Endothelial cell of umbilical vein (primary cell): ENCODE data around the gene NIPA2. TPM values are rescaled to one million over a fixed set of nuclear protein-coding genes. Genes with fewer than 3 reads are reported as not detected.

Experiments used
- BruUV-seq: library from RNA; stranded (reverse); fragments of 400-500 nt; replicated peaks from 2 replicates; lab custom pipeline; 2021; lab: Mats Ljungman, UMichigan
- CTCF ChIA-PET: fragments of 300-600, 350-600 bp; sonication (Branson Sonifier 250); formaldehyde crosslinking; loops from one replicate; lab custom pipeline; 2021; ENCODE audit warnings: antibody characterized with exemption, inconsistent platforms; lab: Charles Lee
- POLR2A ChIA-PET: fragments of 300-600, 350-600 bp; sonication (Branson Sonifier 250); formaldehyde crosslinking; loops from one replicate; lab custom pipeline; 2021; ENCODE audit warnings: antibody characterized with exemption, inconsistent platforms; lab: Charles Lee
- DNase-seq: peaks from one replicate; pipeline ENCODE4 v3.0.0-alpha.2; 2011; ENCODE audit warnings: low read depth, low spot score
- FAIRE-seq: peaks from 2 replicates; lab custom pipeline; 2011; peaks lifted over from hg19 to GRCh38; lab: Jason Lieb, UNC
- H2AFZ ChIP-seq: 2 replicates; pipeline ENCODE4 v1.6.0; 2012; ENCODE audit warnings: low read depth, low read length, control low read depth, inconsistent platforms
- H3K27ac ChIP-seq: 2 replicates; pipeline ENCODE4 v1.5.1; 2011; ENCODE audit warnings: low read depth, mild to moderate bottlenecking, control low read depth, low read length, moderate library complexity; ENCODE audit not compliant: insufficient read depth
- H3K27me3 ChIP-seq, 2 experiments: 2 replicates each; pipeline versions ENCODE4 v1.6.0 to v1.6.1; 2011; ENCODE audit warnings: low read length in 2 of 2, mixed read lengths in 1 of 2; ENCODE audit not compliant: control insufficient read depth in 2 of 2, insufficient read depth in 2 of 2
- H3K36me3 ChIP-seq, 2 experiments: 2 replicates in 1 of 2; 3 replicates in 1 of 2; pipeline ENCODE4 v1.5.1; 2011; ENCODE audit warnings: low read length in 2 of 2, mild to moderate bottlenecking in 1 of 2, moderate library complexity in 1 of 2; ENCODE audit not compliant: control insufficient read depth in 2 of 2, insufficient read depth in 2 of 2; ENCODE audit errors: extremely low read depth in 1 of 2
- H3K4me1 ChIP-seq: 3 replicates; pipeline ENCODE4 v1.5.1; 2011; ENCODE audit warnings: mild to moderate bottlenecking, low read length; ENCODE audit not compliant: control insufficient read depth, insufficient read depth; ENCODE audit errors: extremely low read depth
- H3K4me2 ChIP-seq: 2 replicates; pipeline ENCODE4 v1.6.1; 2011; ENCODE audit warnings: low read length, control low read depth, mixed read lengths; ENCODE audit not compliant: insufficient read depth
- H3K4me3 ChIP-seq, 3 experiments: fragments of 200-600 bp in 1 of 3; sonication (generic), shearing (Covaris generic) in 1 of 3; replicated peaks in 1 of 3; 2 replicates each; pipeline ENCODE4 v1.5.1; 2011 to 2016; ENCODE audit warnings: control low read depth in 3 of 3, low read length in 3 of 3, mild to moderate bottlenecking in 2 of 3, inconsistent platforms in 1 of 3, low read depth in 1 of 3, moderate library complexity in 1 of 3; ENCODE audit not compliant: insufficient read depth in 1 of 3
- H3K79me2 ChIP-seq: 2 replicates; pipeline ENCODE4 v1.6.0; 2012; ENCODE audit warnings: low read length, inconsistent platforms; ENCODE audit not compliant: control insufficient read depth, insufficient read depth
- H3K9ac ChIP-seq: replicated peaks from 2 replicates; pipeline ENCODE3; 2011; ENCODE audit warnings: low read length, control low read depth; ENCODE audit not compliant: insufficient read depth; ENCODE audit errors: extremely low read depth
- H3K9me1 ChIP-seq: replicated peaks from 3 replicates; pipeline ENCODE4 v1.6.0; 2011; ENCODE audit warnings: mild to moderate bottlenecking, low read length; ENCODE audit not compliant: control insufficient read depth, insufficient read depth; ENCODE audit errors: extremely low read depth
- H3K9me3 ChIP-seq: replicated peaks from 2 replicates; pipeline ENCODE4 v1.5.1; 2012; ENCODE audit warnings: low read length, inconsistent platforms; ENCODE audit not compliant: control insufficient read depth, insufficient read depth
- H4K20me1 ChIP-seq: replicated peaks from 2 replicates; pipeline ENCODE3; 2011; ENCODE audit warnings: mild to moderate bottlenecking, low read length; ENCODE audit not compliant: control insufficient read depth, insufficient read depth; ENCODE audit errors: extremely low read depth
- CTCF ChIP-seq, 2 donors: IDR thresholded peaks; 1 replicate in 1 of 2; 2 replicates in 1 of 2; pipeline ENCODE4 v1.5.1; 2011; ENCODE audit warnings: low read length in 2 of 2, mild to moderate bottlenecking in 2 of 2, moderate library complexity in 2 of 2, control low read depth in 1 of 2, inconsistent platforms in 1 of 2, low read depth in 1 of 2; ENCODE audit not compliant: insufficient read depth in 1 of 2; ENCODE audit errors: extremely low read depth in 1 of 2
- EZH2 ChIP-seq: IDR thresholded peaks from 2 replicates; pipeline ENCODE4 v1.6.1; 2012; ENCODE audit warnings: borderline replicate concordance, low read depth, mild to moderate bottlenecking, moderate library complexity, low read length, inconsistent platforms; ENCODE audit not compliant: severe bottlenecking
- JUN ChIP-seq: IDR thresholded peaks from 2 replicates; pipeline ENCODE4 v1.6.1; 2011; ENCODE audit warnings: borderline replicate concordance, low read depth; ENCODE audit not compliant: insufficient read length, insufficient read depth
- POLR2A ChIP-seq: IDR thresholded peaks from 2 replicates; pipeline ENCODE4 v1.6.1; 2012; ENCODE audit warnings: low read depth, mild to moderate bottlenecking, control low read depth, low read length
- dilution Hi-C: fragments of 300-500 bp; cut with MboI; formaldehyde crosslinking; loops from one replicate; pipeline ENCODE4 v1.15.0; 2019; ENCODE audit warnings: low sequenced_read_pairs; ENCODE audit not compliant: extremely low pct_ligation_motif_present
- intact Hi-C: fragments of 100-400 bp; cut with micrococcal nuclease; formaldehyde crosslinking; loops from one replicate; pipeline ENCODE4 v1.10.0; 2022
- polyA plus RNA-seq, 4 experiments: library from polyadenylated mRNA; depleted of rRNA in 3 of 4; stranded (reverse) in 3 of 4; unstranded in 1 of 4; fragments of >200 nt; gene quantifications; 2 replicates each; pipeline versions ENCODE4 v1.2.1 to v1.2.3, GENCODE V29; 2011 to 2012; ENCODE audit warnings: missing spikeins in 1 of 4
- total RNA-seq: library from RNA; stranded (reverse); gene quantifications from 2 replicates; pipeline ENCODE4 v1.2.3, GENCODE V29; 2021

The NIPA2 gene
- total and polyA plus RNA-seq, 2 donors (not counting 3 experiments of a cell fraction or from before 2014, with no cell fraction given): 55.2 to 75.7 TPM

- Histone ChIP-seq H2AFZ (no peak overlapping the region), H3K4me3 (no peak overlapping the region), H3K9me1 (no peaks in the 10 kb centered on the region), H4K20me1 (no peaks in the 10 kb centered on the region), H3K79me2 (peaks cover 6% of the 10 kb centered on the region), H3K36me3 (no peaks in the 10 kb centered on the region), H3K27ac (no peak overlapping the region), H3K4me2 (no peak overlapping the region), H3K9ac (no peak overlapping the region), H3K9me3 (no peaks in the 10 kb centered on the region), H3K4me1 (no peaks in the 10 kb centered on the region), H3K27me3 (no peaks in the 10 kb centered on the region)
- intact Hi-C loops: no loop called here
- no TSS peak for BruUV-seq
- CTCF ChIA-PET: no interaction called here
- TF ChIP-seq JUN: no peak
- no peak for DNase-seq
- FAIRE-seq: no peak
- dilution Hi-C loops: no loop called here
- POLR2A ChIA-PET: no interaction called here
Observed at GRCh38 chr15:22808240-22808639, 30.2 kb upstream of the NIPA2 start.

DNA sequence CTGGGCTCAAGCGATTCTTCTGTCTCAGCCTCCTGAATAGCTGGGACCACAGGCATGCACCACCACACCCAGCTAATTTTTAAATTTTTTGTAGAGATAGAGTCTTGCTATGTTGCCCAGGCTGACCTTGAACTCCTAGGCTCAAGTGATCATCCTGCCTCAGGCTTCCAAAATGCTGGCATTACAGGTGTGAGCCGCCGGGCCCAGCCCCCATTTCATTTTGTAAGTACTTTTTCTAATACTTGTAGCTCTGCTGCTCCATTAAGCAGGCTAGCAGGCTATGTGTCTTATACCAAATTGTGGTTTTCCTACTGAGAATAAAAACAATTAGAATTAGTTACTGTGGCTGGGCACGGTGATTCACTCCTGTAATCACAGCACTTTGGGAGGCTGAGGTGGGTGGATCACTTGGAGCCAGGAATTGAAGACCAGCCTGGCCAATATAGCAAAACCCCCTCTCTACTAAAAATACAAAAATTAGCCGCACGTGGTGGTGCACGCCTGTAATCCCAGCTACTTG, 29.6 kb upstream of the NIPA2 start:
- no TSS peak for BruUV-seq
- Histone ChIP-seq H3K79me2 (peaks cover 6% of the 10 kb centered on the region), H3K4me2 (no peak overlapping the region), H3K9ac (no peak overlapping the region), H3K4me3 (no peak overlapping the region), H3K27me3 (no peaks in the 10 kb centered on the region), H3K36me3 (no peaks in the 10 kb centered on the region), H3K4me1 (no peaks in the 10 kb centered on the region), H3K27ac (no peak overlapping the region), H4K20me1 (no peaks in the 10 kb centered on the region), H3K9me1 (no peaks in the 10 kb centered on the region), H3K9me3 (no peaks in the 10 kb centered on the region), H2AFZ (no peak overlapping the region)
- TF ChIP-seq POLR2A: no peak
- TF ChIP-seq CTCF (IDR thresholded peaks at IDR 0.05; ENCODE audit: extremely low read depth in 1 of 2, insufficient read depth in 1 of 2, low read depth in 1 of 2, low read length in 2 of 2): no peak
- TF ChIP-seq EZH2: no peak
- ChIA-PET POLR2A (no interaction called here), CTCF (no interaction called here)
- DNase-seq (no peak), FAIRE-seq (no peak)
- intact Hi-C loops (no loop called here), dilution Hi-C loops (no loop called here)
